HepG2 (cell line): ENCODE measurements around the gene MRPL37. TPM values are rescaled to one million over a fixed set of nuclear protein-coding genes. Genes with fewer than 3 reads are reported as not detected.

Source experiments
- ATAC-seq: fragments of 200-7000 bp; cut with Tn5 transposase; 3 replicates; pipeline ENCODE4 v1.9.1; 2020; ENCODE audit warnings: mild to moderate bottlenecking, moderate library complexity
- BruUV-seq: library from RNA; stranded (reverse); fragments of 400-500 nt; replicated peaks from 2 replicates; lab custom pipeline; 2021; lab: Mats Ljungman, UMichigan
- CTCF ChIA-PET: fragments of 300-600 bp; formaldehyde crosslinking; extraction: SDS; loops from one replicate; lab custom pipeline; 2021; ENCODE audit warnings: low total read pairs, inconsistent platforms, low intra/inter-chr PET ratio; lab: Yijun Ruan, JAX
- POLR2A ChIA-PET: fragments of 350-600 bp; sonication (Branson Sonifier 250); formaldehyde crosslinking; loops from one replicate; lab custom pipeline; 2020; ENCODE audit warnings: antibody characterized with exemption, inconsistent platforms; lab: Yijun Ruan, JAX
- DNase-seq: peaks from one replicate; pipeline ENCODE4 v3.0.0-alpha.2; 2015; ENCODE audit warnings: low spot score
- FAIRE-seq: peaks from 3 replicates; lab custom pipeline; 2011; peaks lifted over from hg19 to GRCh38; lab: Jason Lieb, UNC
- H2AFZ ChIP-seq: one replicate; pipeline ENCODE4 v1.6.1; 2011; ENCODE audit warnings: low read length, inconsistent platforms
- H3K27ac ChIP-seq: fragments of 300-600 bp; 3 replicates; pipeline ENCODE4 v1.8.0; 2011; ENCODE audit warnings: mixed run types, mild to moderate bottlenecking, mixed read lengths, low read length, inconsistent platforms; ENCODE audit not compliant: insufficient read depth; ENCODE audit errors: extremely low read length
- H3K27me3 ChIP-seq, 2 experiments: fragments of 200-600 bp in 1 of 2; 2 replicates in 1 of 2; 3 replicates in 1 of 2; pipeline versions ENCODE4 v1.6.0 to v1.8.0; 2011; ENCODE audit warnings: low read length in 2 of 2, mild to moderate bottlenecking in 2 of 2, moderate library complexity in 2 of 2, inconsistent platforms in 1 of 2; ENCODE audit not compliant: insufficient read depth in 2 of 2, control insufficient read depth in 1 of 2
- H3K36me3 ChIP-seq, 2 experiments: fragments of 200-600 bp in 1 of 2; replicated peaks in 1 of 2; 2 replicates in 1 of 2; 3 replicates in 1 of 2; pipeline versions ENCODE4 v1.5.1 to v1.8.0; 2011; ENCODE audit warnings: low read length in 2 of 2, inconsistent platforms in 1 of 2; ENCODE audit not compliant: insufficient read depth in 2 of 2, control insufficient read depth in 1 of 2
- H3K4me1 ChIP-seq: 2 replicates; pipeline ENCODE4 v1.5.1; 2012; ENCODE audit warnings: low read length, inconsistent platforms; ENCODE audit not compliant: insufficient read depth
- H3K4me2 ChIP-seq: 2 replicates; pipeline ENCODE4 v1.6.0; 2011; ENCODE audit warnings: low read depth, low read length, inconsistent platforms
- H3K4me3 ChIP-seq, 3 experiments: fragments of 200-600 bp in 1 of 3; sonication (generic), shearing (Covaris generic) in 1 of 3; replicated peaks in 1 of 3; 2 replicates each; pipeline ENCODE4 v1.5.1; 2011 to 2016; ENCODE audit warnings: low read length in 3 of 3, inconsistent platforms in 2 of 3, low read depth in 2 of 3, mild to moderate bottlenecking in 2 of 3, control low read depth in 1 of 3, mixed read lengths in 1 of 3; ENCODE audit not compliant: insufficient read depth in 1 of 3
- H3K79me2 ChIP-seq: one replicate; pipeline ENCODE4 v1.6.1; 2011; ENCODE audit warnings: low read length, inconsistent platforms; ENCODE audit not compliant: insufficient read depth
- H3K9ac ChIP-seq: 2 replicates; pipeline ENCODE4 v1.6.0; 2011; ENCODE audit warnings: mild to moderate bottlenecking, low read depth, low read length, inconsistent platforms; ENCODE audit not compliant: insufficient read depth
- H3K9me3 ChIP-seq: 2 replicates; pipeline ENCODE4 v1.5.1; 2012; ENCODE audit warnings: mild to moderate bottlenecking, low read length
- H4K20me1 ChIP-seq: 2 replicates; pipeline ENCODE4 v1.6.0; 2011; ENCODE audit warnings: inconsistent platforms, mild to moderate bottlenecking, low read length, moderate library complexity; ENCODE audit not compliant: insufficient read depth
- AHR ChIP-seq: IDR thresholded peaks from 2 replicates; pipeline ENCODE4 v1.6.1; 2018; ENCODE audit warnings: missing genetic modification reagents, missing compliant biosample characterization
- ASH2L ChIP-seq: fragments of 300-600, 200-600 bp; sonication (generic); IDR thresholded peaks from 2 replicates; pipeline ENCODE4 v1.7.0; 2017; ENCODE audit warnings: low read depth, mild to moderate bottlenecking, moderate library complexity, mixed read lengths, low read length; ENCODE audit not compliant: insufficient read length
- BORCS8-MEF2B ChIP-seq: sonication (generic); formaldehyde crosslinking; IDR thresholded peaks from 2 replicates; pipeline ENCODE4 v1.8.0; 2022; ENCODE audit warnings: mild to moderate bottlenecking, missing genetic modification reagents
- GTF2F1 ChIP-seq: fragments of 150-350 bp; IDR thresholded peaks from 2 replicates; pipeline ENCODE4 v1.6.1; 2014; ENCODE audit warnings: low read length
- HOXD1 ChIP-seq: sonication (generic); formaldehyde crosslinking; IDR thresholded peaks from 2 replicates; pipeline ENCODE4 v1.5.0; 2020; ENCODE audit warnings: missing genetic modification reagents
- KDM4B ChIP-seq: sonication (generic); formaldehyde crosslinking; IDR thresholded peaks from 2 replicates; pipeline ENCODE4 v1.4.0; 2020; ENCODE audit warnings: missing genetic modification reagents
- MYPOP ChIP-seq: sonication (generic); formaldehyde crosslinking; IDR thresholded peaks from 2 replicates; pipeline ENCODE4 v1.8.1; 2023; ENCODE audit warnings: mild to moderate bottlenecking, moderate library complexity, missing genetic modification reagents
- NCOA1 ChIP-seq: sonication (generic); formaldehyde crosslinking; IDR thresholded peaks from 2 replicates; pipeline ENCODE4 v1.9.0; 2021; ENCODE audit warnings: missing genetic modification reagents
- RFX3 ChIP-seq: IDR thresholded peaks from 2 replicates; pipeline ENCODE4 v1.6.1; 2016; ENCODE audit warnings: missing biosample characterization, missing genetic modification reagents
- RORA ChIP-seq: sonication (generic); formaldehyde crosslinking; IDR thresholded peaks from 2 replicates; pipeline ENCODE4 v1.5.0; 2020; ENCODE audit warnings: mild to moderate bottlenecking, missing genetic modification reagents, moderate library complexity
- STAG1 ChIP-seq: sonication (generic); formaldehyde crosslinking; IDR thresholded peaks from 2 replicates; pipeline ENCODE4 v1.4.0; 2020; ENCODE audit warnings: missing genetic modification reagents
- ZNF510 ChIP-seq: sonication (generic); formaldehyde crosslinking; IDR thresholded peaks from 2 replicates; pipeline ENCODE4 v1.4.0; 2020; ENCODE audit warnings: low read depth, mild to moderate bottlenecking, missing genetic modification reagents
- WGBS: methylation state at CpG from one replicate; pipeline ENCODE4 v1.1.6; 2017; ENCODE audit warnings: low lambda C conversion rate; 5-methylcytosine and 5-hydroxymethylcytosine counted together
- in situ Hi-C: cut with HindIII; loops from 2 replicates; pipeline ENCODE4 v1.10.0; 2017; ENCODE audit warnings: low pct_unique_long_range_greater_than_20kb; ENCODE audit not compliant: extremely low pct_ligation_motif_present
- intact Hi-C: fragments of 100-400 bp; cut with micrococcal nuclease; formaldehyde crosslinking; loops from one replicate; pipeline ENCODE4 v1.10.0; 2022; ENCODE audit not compliant: unreplicated experiment
- polyA plus RNA-seq, 8 experiments: library from polyadenylated mRNA; depleted of rRNA in 3 of 8; stranded (reverse) in 7 of 8; unstranded in 1 of 8; fragments of >200 nt; fragmentation: Illumina TruSeq in 4 of 8; extraction: Trizol in 4 of 8; gene quantifications; 2 replicates each; pipeline versions ENCODE4 v1.2.1 to v1.2.3, GENCODE V29; 2011 to 2016; ENCODE audit warnings: low read depth in 4 of 8, missing spikeins in 1 of 8, mixed read lengths in 1 of 8; ENCODE audit not compliant: insufficient read depth in 1 of 8
- total RNA-seq, 5 experiments: library from RNA; depleted of rRNA; stranded (reverse); fragments of >200 nt; fragmentation: Illumina TruSeq; extraction: Trizol; gene quantifications; 2 replicates each; pipeline ENCODE4 v1.2.3, GENCODE V29; 2016; ENCODE audit warnings: low read depth in 1 of 5
- TF ChIP-seq, protein P1 (sequence below): IDR thresholded peaks from 2 replicates; pipeline ENCODE4 v1.6.1; 2016; ENCODE audit warnings: low read depth, control low read depth
- TF ChIP-seq, protein P2 (sequence below), 2 experiments: IDR thresholded peaks; 2 replicates each; pipeline ENCODE4 v1.6.1; 2011 to 2012; ENCODE audit warnings: low read length in 2 of 2, borderline replicate concordance in 1 of 2, low read depth in 1 of 2, mild to moderate bottlenecking in 1 of 2, moderate library complexity in 1 of 2
- TF ChIP-seq, protein P3 (sequence below): sonication (generic); formaldehyde crosslinking; IDR thresholded peaks from 2 replicates; pipeline ENCODE4 v1.5.1; 2020; ENCODE audit warnings: mild to moderate bottlenecking, missing genetic modification reagents, moderate library complexity

Gene MRPL37
- total and polyA plus RNA-seq, 2 of the 13 experiments (the other 11 are each of a cell fraction or from before 2014, with no cell fraction given) = 31.7 to 127 TPM

- no peak for FAIRE-seq
- H3K79me2 ChIP-seq = no peaks in the 10 kb centered on the region
- intact Hi-C loops (no loop called here), in situ Hi-C loops (no loop called here)
- ChIA-PET CTCF (no interaction called here), POLR2A (no interaction called here)
- no peak overlapping the region for H3K9ac ChIP-seq
- H3K36me3 ChIP-seq = peaks cover 4 to 11% of the 10 kb centered on the region in 2 experiments; a peak in 4 of 5 replicates
- no peak overlapping the region for H3K4me3 ChIP-seq
- no peaks in the 10 kb centered on the region for H3K27me3 ChIP-seq
- DNase-seq = no peak
- H4K20me1 ChIP-seq = no peaks in the 10 kb centered on the region
- WGBS = 93% methylated on average over 13 of the region's 13 CpGs
- BruUV-seq = no TSS peak
- ATAC-seq = no peak
- H2AFZ ChIP-seq = no peak overlapping the region
- H3K9me3 ChIP-seq = no peaks in the 10 kb centered on the region
- H3K4me2 ChIP-seq = no peak overlapping the region
- TF ChIP-seq, protein P1, sequence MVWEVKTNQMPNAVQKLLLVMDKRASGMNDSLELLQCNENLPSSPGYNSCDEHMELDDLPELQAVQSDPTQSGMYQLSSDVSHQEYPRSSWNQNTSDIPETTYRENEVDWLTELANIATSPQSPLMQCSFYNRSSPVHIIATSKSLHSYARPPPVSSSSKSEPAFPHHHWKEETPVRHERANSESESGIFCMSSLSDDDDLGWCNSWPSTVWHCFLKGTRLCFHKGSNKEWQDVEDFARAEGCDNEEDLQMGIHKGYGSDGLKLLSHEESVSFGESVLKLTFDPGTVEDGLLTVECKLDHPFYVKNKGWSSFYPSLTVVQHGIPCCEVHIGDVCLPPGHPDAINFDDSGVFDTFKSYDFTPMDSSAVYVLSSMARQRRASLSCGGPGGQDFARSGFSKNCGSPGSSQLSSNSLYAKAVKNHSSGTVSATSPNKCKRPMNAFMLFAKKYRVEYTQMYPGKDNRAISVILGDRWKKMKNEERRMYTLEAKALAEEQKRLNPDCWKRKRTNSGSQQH (CRISPR knock-in tag) = no peak
- TF ChIP-seq HOXD1 (CRISPR knock-in tag) (no peak), BORCS8-MEF2B (CRISPR knock-in tag) (no peak), KDM4B (CRISPR knock-in tag) (no peak), NCOA1 (CRISPR knock-in tag) (no peak), ZNF510 (no peak), AHR (CRISPR knock-in tag) (no peak), RORA (CRISPR knock-in tag) (no peak), MYPOP (CRISPR knock-in tag) (no peak), STAG1 (CRISPR knock-in tag) (no peak), GTF2F1 (no peak), RFX3 (no peak), ASH2L (no peak)
- TF ChIP-seq, protein P2, sequence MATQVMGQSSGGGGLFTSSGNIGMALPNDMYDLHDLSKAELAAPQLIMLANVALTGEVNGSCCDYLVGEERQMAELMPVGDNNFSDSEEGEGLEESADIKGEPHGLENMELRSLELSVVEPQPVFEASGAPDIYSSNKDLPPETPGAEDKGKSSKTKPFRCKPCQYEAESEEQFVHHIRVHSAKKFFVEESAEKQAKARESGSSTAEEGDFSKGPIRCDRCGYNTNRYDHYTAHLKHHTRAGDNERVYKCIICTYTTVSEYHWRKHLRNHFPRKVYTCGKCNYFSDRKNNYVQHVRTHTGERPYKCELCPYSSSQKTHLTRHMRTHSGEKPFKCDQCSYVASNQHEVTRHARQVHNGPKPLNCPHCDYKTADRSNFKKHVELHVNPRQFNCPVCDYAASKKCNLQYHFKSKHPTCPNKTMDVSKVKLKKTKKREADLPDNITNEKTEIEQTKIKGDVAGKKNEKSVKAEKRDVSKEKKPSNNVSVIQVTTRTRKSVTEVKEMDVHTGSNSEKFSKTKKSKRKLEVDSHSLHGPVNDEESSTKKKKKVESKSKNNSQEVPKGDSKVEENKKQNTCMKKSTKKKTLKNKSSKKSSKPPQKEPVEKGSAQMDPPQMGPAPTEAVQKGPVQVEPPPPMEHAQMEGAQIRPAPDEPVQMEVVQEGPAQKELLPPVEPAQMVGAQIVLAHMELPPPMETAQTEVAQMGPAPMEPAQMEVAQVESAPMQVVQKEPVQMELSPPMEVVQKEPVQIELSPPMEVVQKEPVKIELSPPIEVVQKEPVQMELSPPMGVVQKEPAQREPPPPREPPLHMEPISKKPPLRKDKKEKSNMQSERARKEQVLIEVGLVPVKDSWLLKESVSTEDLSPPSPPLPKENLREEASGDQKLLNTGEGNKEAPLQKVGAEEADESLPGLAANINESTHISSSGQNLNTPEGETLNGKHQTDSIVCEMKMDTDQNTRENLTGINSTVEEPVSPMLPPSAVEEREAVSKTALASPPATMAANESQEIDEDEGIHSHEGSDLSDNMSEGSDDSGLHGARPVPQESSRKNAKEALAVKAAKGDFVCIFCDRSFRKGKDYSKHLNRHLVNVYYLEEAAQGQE (IDR thresholded peaks at IDR 0.05; ENCODE audit: borderline replicate concordance in 1 of 2, low read depth in 1 of 2, low read length in 2 of 2) = no peak
- TF ChIP-seq, protein P3, sequence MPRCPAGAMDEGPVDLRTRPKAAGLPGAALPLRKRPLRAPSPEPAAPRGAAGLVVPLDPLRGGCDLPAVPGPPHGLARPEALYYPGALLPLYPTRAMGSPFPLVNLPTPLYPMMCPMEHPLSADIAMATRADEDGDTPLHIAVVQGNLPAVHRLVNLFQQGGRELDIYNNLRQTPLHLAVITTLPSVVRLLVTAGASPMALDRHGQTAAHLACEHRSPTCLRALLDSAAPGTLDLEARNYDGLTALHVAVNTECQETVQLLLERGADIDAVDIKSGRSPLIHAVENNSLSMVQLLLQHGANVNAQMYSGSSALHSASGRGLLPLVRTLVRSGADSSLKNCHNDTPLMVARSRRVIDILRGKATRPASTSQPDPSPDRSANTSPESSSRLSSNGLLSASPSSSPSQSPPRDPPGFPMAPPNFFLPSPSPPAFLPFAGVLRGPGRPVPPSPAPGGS = no peak
- no peaks in the 10 kb centered on the region for H3K4me1 ChIP-seq
- H3K27ac ChIP-seq = no peak overlapping the region
These were observed 43.1 kb downstream of the MRPL37 start for GRCh38 chr1:54243022-54243421.
